Gastroesophageal sphincter (tissue), 3 donors: ENCODE data around the gene SLIT3.

Experiments used
- CTCF ChIP-seq, 4 experiments: fragments of 200-600 bp in 2 of 4; fragments of 450-650 bp in 2 of 4; sonication (generic) in 1 of 4; IDR thresholded peaks; one replicate each; pipeline ENCODE4 v1.5.1; 2017 to 2019; ENCODE audit warnings: antibody characterized with exemption in 4 of 4, mild to moderate bottlenecking in 2 of 4, moderate library complexity in 2 of 4
- EP300 ChIP-seq: sonication (generic); formaldehyde crosslinking; IDR thresholded peaks from one replicate; pipeline ENCODE4 v1.6.1; 2017; ENCODE audit warnings: antibody characterized with exemption, mild to moderate bottlenecking
- POLR2A ChIP-seq, 2 donors: fragments of 450-650 bp; IDR thresholded peaks; one replicate each; pipeline ENCODE4 v1.6.1; 2017; ENCODE audit warnings: antibody characterized with exemption in 2 of 2, mild to moderate bottlenecking in 2 of 2, moderate library complexity in 1 of 2

- TF ChIP-seq POLR2A (IDR thresholded peaks at IDR 0.05) (no peak), CTCF (IDR thresholded peaks at IDR 0.05) (no peak), EP300 (no peak)
These were observed 20.7 kb downstream of the SLIT3 start for GRCh38 chr5:169280286-169280685.
